ENCODE measurements around the gene MAP3K20. TPM values are rescaled to one million over a fixed set of nuclear protein-coding genes. Genes with fewer than 3 reads are reported as not detected.
A peak's percentile ranks its signal among the peaks of the same experiment; 100 is the strongest.

MAP3K20 gene
- total and polyA plus RNA-seq, 2 donors from 2014 or later, result 3.9 to 25.6 TPM

GRCh38 chr2:173193925-173194324 is 118.3 kb downstream of the MAP3K20 start:
- Histone ChIP-seq H3K27ac (ENCODE audit: low read depth in 2 of 2, low read length in 2 of 2) (no peak overlapping the region), H3K36me3 (ENCODE audit: control insufficient read depth in 2 of 3, insufficient read depth in 3 of 3, low read length in 3 of 3) (peaks cover 0 to 2% (median 0%) of the 10 kb centered on the region in 3 donors), H3K9me3 (ENCODE audit: control insufficient read depth in 2 of 3, insufficient read depth in 1 of 3, low read length in 3 of 3) (no peaks in the 10 kb centered on the region), H3K4me3 (ENCODE audit: low read length in 3 of 3) (no peak overlapping the region), H3K4me1 (ENCODE audit: control insufficient read depth in 2 of 3, insufficient read depth in 2 of 3, low read depth in 1 of 3, low read length in 3 of 3) (no peaks in the 10 kb centered on the region), H3K9ac (ENCODE audit: low read length in 3 of 3) (no peak overlapping the region), H3K27me3 (ENCODE audit: control insufficient read depth, insufficient read depth, low read length) (no peaks in the 10 kb centered on the region)
- FAIRE-seq (no peak), DNase-seq (no peak)
- intact Hi-C loops (cut with DNase I), result no loop called here
- TF ChIP-seq, protein P1, sequence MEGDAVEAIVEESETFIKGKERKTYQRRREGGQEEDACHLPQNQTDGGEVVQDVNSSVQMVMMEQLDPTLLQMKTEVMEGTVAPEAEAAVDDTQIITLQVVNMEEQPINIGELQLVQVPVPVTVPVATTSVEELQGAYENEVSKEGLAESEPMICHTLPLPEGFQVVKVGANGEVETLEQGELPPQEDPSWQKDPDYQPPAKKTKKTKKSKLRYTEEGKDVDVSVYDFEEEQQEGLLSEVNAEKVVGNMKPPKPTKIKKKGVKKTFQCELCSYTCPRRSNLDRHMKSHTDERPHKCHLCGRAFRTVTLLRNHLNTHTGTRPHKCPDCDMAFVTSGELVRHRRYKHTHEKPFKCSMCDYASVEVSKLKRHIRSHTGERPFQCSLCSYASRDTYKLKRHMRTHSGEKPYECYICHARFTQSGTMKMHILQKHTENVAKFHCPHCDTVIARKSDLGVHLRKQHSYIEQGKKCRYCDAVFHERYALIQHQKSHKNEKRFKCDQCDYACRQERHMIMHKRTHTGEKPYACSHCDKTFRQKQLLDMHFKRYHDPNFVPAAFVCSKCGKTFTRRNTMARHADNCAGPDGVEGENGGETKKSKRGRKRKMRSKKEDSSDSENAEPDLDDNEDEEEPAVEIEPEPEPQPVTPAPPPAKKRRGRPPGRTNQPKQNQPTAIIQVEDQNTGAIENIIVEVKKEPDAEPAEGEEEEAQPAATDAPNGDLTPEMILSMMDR (IDR thresholded peaks at IDR 0.05; ENCODE audit: borderline replicate concordance, extremely low read depth, insufficient read depth), result no peak

DNA sequence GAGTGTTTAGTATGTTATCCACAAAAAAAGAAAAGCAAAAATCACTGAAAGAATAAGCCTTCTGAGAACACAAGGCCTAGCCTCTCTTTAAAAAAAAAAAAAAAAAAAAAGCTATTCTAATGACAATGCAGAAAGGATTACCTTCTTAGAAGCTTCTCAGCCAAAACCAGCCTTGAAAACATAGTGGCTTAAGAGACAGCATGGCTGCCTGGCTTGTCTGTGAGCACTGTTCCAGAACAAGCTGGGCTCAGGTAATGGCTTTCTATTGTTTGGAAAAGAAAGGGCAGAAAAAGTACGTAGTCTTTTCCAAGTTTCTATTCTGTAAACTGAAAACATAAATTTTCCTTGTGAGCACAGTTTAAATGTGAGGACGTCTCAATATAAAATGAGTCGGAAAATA is 119.5 kb downstream of the MAP3K20 start:
- DNase-seq (peak in 2 of 5 donors; percentile 38 to 54), FAIRE-seq (no peak)
- intact Hi-C loops (cut with DNase I), result no loop called here
- Histone ChIP-seq H3K9ac (ENCODE audit: low read length in 3 of 3) (no peak overlapping the region), H3K4me1 (ENCODE audit: control insufficient read depth in 2 of 3, insufficient read depth in 2 of 3, low read depth in 1 of 3, low read length in 3 of 3) (no peaks in the 10 kb centered on the region), H3K27me3 (ENCODE audit: control insufficient read depth, insufficient read depth, low read length) (no peaks in the 10 kb centered on the region), H3K36me3 (ENCODE audit: control insufficient read depth in 2 of 3, insufficient read depth in 3 of 3, low read length in 3 of 3) (peaks cover 0 to 2% (median 0%) of the 10 kb centered on the region in 3 donors), H3K27ac (ENCODE audit: low read depth in 2 of 2, low read length in 2 of 2) (no peak overlapping the region), H3K9me3 (ENCODE audit: control insufficient read depth in 2 of 3, insufficient read depth in 1 of 3, low read length in 3 of 3) (no peaks in the 10 kb centered on the region), H3K4me3 (ENCODE audit: low read length in 3 of 3) (no peak overlapping the region)
- TF ChIP-seq, protein P1 (IDR thresholded peaks at IDR 0.05; ENCODE audit: borderline replicate concordance, extremely low read depth, insufficient read depth), result no peak

- TF ChIP-seq, protein P1 (IDR thresholded peaks at IDR 0.05; ENCODE audit: borderline replicate concordance, extremely low read depth, insufficient read depth), result no peak
- intact Hi-C loops (cut with DNase I), result no loop called here
- no peak overlapping the region for H3K9ac ChIP-seq (ENCODE audit: low read length in 3 of 3)
- H3K4me3 ChIP-seq (ENCODE audit: low read length in 3 of 3), result no peak overlapping the region
- H3K27ac ChIP-seq (ENCODE audit: low read depth in 2 of 2, low read length in 2 of 2), result no peak overlapping the region
- no peaks in the 10 kb centered on the region for H3K4me1 ChIP-seq (ENCODE audit: control insufficient read depth in 2 of 3, insufficient read depth in 2 of 3, low read depth in 1 of 3, low read length in 3 of 3)
- FAIRE-seq (no peak), DNase-seq (no peak)
- no peaks in the 10 kb centered on the region for H3K27me3 ChIP-seq (ENCODE audit: control insufficient read depth, insufficient read depth, low read length)
- H3K36me3 ChIP-seq (ENCODE audit: control insufficient read depth in 2 of 3, insufficient read depth in 3 of 3, low read length in 3 of 3), result peaks cover 0 to 2% (median 0%) of the 10 kb centered on the region in 3 donors
- no peaks in the 10 kb centered on the region for H3K9me3 ChIP-seq (ENCODE audit: control insufficient read depth in 2 of 3, insufficient read depth in 1 of 3, low read length in 3 of 3)
Measured at GRCh38 chr2:173196080-173196479, 120.4 kb downstream of the MAP3K20 start.

GRCh38 chr2:173196638-173197037 is 121.0 kb downstream of the MAP3K20 start:
- intact Hi-C loops (cut with DNase I), result no loop called here
- H3K4me1 ChIP-seq (ENCODE audit: control insufficient read depth in 2 of 3, insufficient read depth in 2 of 3, low read depth in 1 of 3, low read length in 3 of 3), result no peaks in the 10 kb centered on the region
- H3K9me3 ChIP-seq (ENCODE audit: control insufficient read depth in 2 of 3, insufficient read depth in 1 of 3, low read length in 3 of 3), result no peaks in the 10 kb centered on the region
- no peak overlapping the region for H3K4me3 ChIP-seq (ENCODE audit: low read length in 3 of 3)
- DNase-seq, result no peak
- no peak overlapping the region for H3K27ac ChIP-seq (ENCODE audit: low read depth in 2 of 2, low read length in 2 of 2)
- FAIRE-seq, result no peak
- H3K36me3 ChIP-seq (ENCODE audit: control insufficient read depth in 2 of 3, insufficient read depth in 3 of 3, low read length in 3 of 3), result peaks cover 0 to 2% (median 0%) of the 10 kb centered on the region in 3 donors
- TF ChIP-seq, protein P1 (IDR thresholded peaks at IDR 0.05; ENCODE audit: borderline replicate concordance, extremely low read depth, insufficient read depth), result no peak
- H3K9ac ChIP-seq (ENCODE audit: low read length in 3 of 3), result no peak overlapping the region
- H3K27me3 ChIP-seq (ENCODE audit: control insufficient read depth, insufficient read depth, low read length), result no peaks in the 10 kb centered on the region

Data from kidney (tissue), 14 donors.